HCT116 (cell line): ENCODE measurements around the gene TMC4. TPM values are rescaled to one million over a fixed set of nuclear protein-coding genes. Genes with fewer than 3 reads are reported as not detected.

Source experiments
- ATAC-seq: fragments of 200-7000 bp; cut with Tn5 transposase; 2 replicates; pipeline ENCODE4 v1.9.1; 2020; ENCODE audit warnings: mild to moderate bottlenecking, moderate library complexity
- BruUV-seq: library from RNA; stranded (reverse); fragments of 400-500 nt; replicated peaks from 2 replicates; lab custom pipeline; 2021; lab: Mats Ljungman, UMichigan
- CTCF ChIA-PET: fragments of 300-600 bp; sonication (Branson Sonifier 250); formaldehyde crosslinking; loops from one replicate; lab custom pipeline; 2021; ENCODE audit warnings: antibody characterized with exemption; lab: Charles Lee
- POLR2A ChIA-PET: fragments of 300-600, 350-600 bp; sonication (Branson Sonifier 250); formaldehyde crosslinking; loops from one replicate; lab custom pipeline; 2021; ENCODE audit warnings: antibody characterized with exemption; lab: Charles Lee
- RAD21 ChIA-PET, 2 experiments: fragments of 300-600 bp; sonication (Branson Sonifier 250); formaldehyde crosslinking; loops; one replicate each; lab custom pipeline; 2023; ENCODE audit warnings: low total read pairs in 2 of 2; ENCODE audit not compliant: uncharacterized antibody in 2 of 2, unreplicated experiment in 2 of 2, low non-redundant PET in 1 of 2; lab: Charles Lee
- DNase-seq: peaks from one replicate; pipeline ENCODE4 v3.0.0-alpha.2; 2010; ENCODE audit warnings: low read depth, low spot score
- H2AFZ ChIP-seq: fragments of 200-600 bp; shearing (Covaris generic), sonication (generic); 2 replicates; pipeline ENCODE4 v1.6.1; 2017; ENCODE audit warnings: low read depth, mixed run types, mixed read lengths, antibody characterized with exemption, low read length; ENCODE audit not compliant: poor library complexity, severe bottlenecking
- H3K27ac ChIP-seq: 2 replicates; pipeline ENCODE4 v1.5.1; 2012; ENCODE audit warnings: low read depth, low read length
- H3K27me3 ChIP-seq: fragments of 200-600 bp; sonication (generic); 2 replicates; pipeline ENCODE4 v1.6.1; 2016; ENCODE audit warnings: mixed run types, low read length, mixed read lengths; ENCODE audit not compliant: insufficient read depth
- H3K36me3 ChIP-seq, 2 experiments: fragments of 200-500 bp in 1 of 2; fragments of 200-600 bp in 1 of 2; sonication (Bioruptor generic) in 1 of 2; sonication (generic) in 1 of 2; 2 replicates each; pipeline versions ENCODE4 v1.5.1 to v1.6.1; 2014 to 2016; ENCODE audit warnings: low read length in 2 of 2, inconsistent platforms in 1 of 2, mixed read lengths in 1 of 2, mixed run types in 1 of 2; ENCODE audit not compliant: insufficient read depth in 2 of 2, control insufficient read depth in 1 of 2
- H3K4me1 ChIP-seq, 2 experiments: fragments of 200-600 bp in 1 of 2; sonication (generic) in 1 of 2; 2 replicates each; pipeline versions ENCODE4 v1.5.1 to v1.6.1; 2012 to 2017; ENCODE audit warnings: low read length in 2 of 2, inconsistent platforms in 1 of 2, mild to moderate bottlenecking in 1 of 2, mixed read lengths in 1 of 2, mixed run types in 1 of 2, moderate library complexity in 1 of 2; ENCODE audit not compliant: insufficient read depth in 2 of 2, control insufficient read depth in 1 of 2
- H3K4me2 ChIP-seq: fragments of 200-600 bp; sonication (generic); 2 replicates; pipeline ENCODE4 v1.6.1; 2017; ENCODE audit warnings: mixed run types, low read length, mixed read lengths
- H3K4me3 ChIP-seq, 2 experiments: fragments of 200-600 bp in 1 of 2; sonication (generic) in 1 of 2; replicated peaks in 1 of 2; 2 replicates each; pipeline ENCODE4 v1.5.1; 2011 to 2016; ENCODE audit warnings: low read length in 2 of 2, control low read depth in 1 of 2, low read depth in 1 of 2, mild to moderate bottlenecking in 1 of 2, mixed read lengths in 1 of 2, mixed run types in 1 of 2
- H3K79me2 ChIP-seq: fragments of 200-600 bp; sonication (generic); 2 replicates; pipeline ENCODE4 v1.6.1; 2017; ENCODE audit warnings: mild to moderate bottlenecking, mixed run types, low read length, moderate library complexity, mixed read lengths; ENCODE audit not compliant: insufficient read depth
- H3K9ac ChIP-seq: fragments of 200-600 bp; sonication (generic); 2 replicates; pipeline ENCODE4 v1.6.1; 2016; ENCODE audit warnings: low read length, mixed read lengths
- H3K9me2 ChIP-seq: fragments of 200-600 bp; sonication (generic), shearing (Covaris generic); 2 replicates; pipeline ENCODE4 v1.6.1; 2017; ENCODE audit warnings: mixed run types, mild to moderate bottlenecking, moderate library complexity; ENCODE audit not compliant: insufficient read depth
- H3K9me3 ChIP-seq, 2 experiments: fragments of 200-500 bp in 1 of 2; fragments of 200-600 bp in 1 of 2; sonication (Bioruptor generic) in 1 of 2; sonication (generic) in 1 of 2; 2 replicates each; pipeline ENCODE4 v1.6.1; 2014 to 2017; ENCODE audit warnings: low read length in 2 of 2, mixed read lengths in 2 of 2, inconsistent platforms in 1 of 2, low read depth in 1 of 2, mild to moderate bottlenecking in 1 of 2, mixed run types in 1 of 2, moderate library complexity in 1 of 2; ENCODE audit not compliant: control insufficient read depth in 1 of 2, insufficient read depth in 1 of 2
- H4K20me1 ChIP-seq: fragments of 200-600 bp; sonication (generic), shearing (Covaris generic); 2 replicates; pipeline ENCODE4 v1.6.1; 2017; ENCODE audit warnings: mixed run types, mild to moderate bottlenecking, moderate library complexity; ENCODE audit not compliant: insufficient read depth
- CEBPB ChIP-seq: IDR thresholded peaks from 2 replicates; pipeline ENCODE4 v1.6.1; 2012; ENCODE audit warnings: low read depth
- EGR1 ChIP-seq: IDR thresholded peaks from 2 replicates; pipeline ENCODE4 v1.6.1; 2012; ENCODE audit warnings: low read depth
- ELF1 ChIP-seq: IDR thresholded peaks from 2 replicates; pipeline ENCODE4 v1.6.1; 2012; ENCODE audit warnings: low read depth, borderline replicate concordance
- SIN3A ChIP-seq: IDR thresholded peaks from 2 replicates; pipeline ENCODE4 v1.6.1; 2012; ENCODE audit warnings: low read depth
- SRF ChIP-seq: IDR thresholded peaks from 2 replicates; pipeline ENCODE4 v1.6.1; 2012; ENCODE audit warnings: low read depth
- ZFX ChIP-seq: fragments of 450-650 bp; IDR thresholded peaks from 2 replicates; pipeline ENCODE4 v1.6.1; 2017
- intact Hi-C: fragments of 100-400 bp; cut with micrococcal nuclease; formaldehyde crosslinking; loops from 2 replicates; pipeline ENCODE4 v1.10.0; 2022
- total RNA-seq: library from RNA; stranded (reverse); gene quantifications from one replicate; pipeline ENCODE4 v1.2.1, GENCODE V29; 2021; ENCODE audit not compliant: unreplicated experiment
- TF ChIP-seq, protein P1 (sequence below), 3 experiments: fragments of 200-600 bp in 1 of 3; sonication (generic) in 1 of 3; IDR thresholded peaks in 2 of 3; conservative IDR thresholded peaks in 1 of 3; 2 replicates each; pipeline ENCODE4 v1.5.1; 2012 to 2017; ENCODE audit warnings: low read depth in 2 of 3, low read length in 2 of 3, antibody characterized with exemption in 1 of 3, borderline replicate concordance in 1 of 3, control low read depth in 1 of 3, mild to moderate bottlenecking in 1 of 3, mixed read lengths in 1 of 3, mixed run types in 1 of 3, moderate library complexity in 1 of 3; ENCODE audit not compliant: insufficient read depth in 1 of 3
- TF ChIP-seq, protein P2 (sequence below): IDR thresholded peaks from 2 replicates; pipeline ENCODE4 v1.6.1; 2011; ENCODE audit warnings: mild to moderate bottlenecking, low read length, moderate library complexity; ENCODE audit not compliant: insufficient replicate concordance; ENCODE audit errors: extremely low read depth

TMC4 gene
- total RNA-seq, 1 experiment from 2014 or later = 60.3 TPM

DNA sequence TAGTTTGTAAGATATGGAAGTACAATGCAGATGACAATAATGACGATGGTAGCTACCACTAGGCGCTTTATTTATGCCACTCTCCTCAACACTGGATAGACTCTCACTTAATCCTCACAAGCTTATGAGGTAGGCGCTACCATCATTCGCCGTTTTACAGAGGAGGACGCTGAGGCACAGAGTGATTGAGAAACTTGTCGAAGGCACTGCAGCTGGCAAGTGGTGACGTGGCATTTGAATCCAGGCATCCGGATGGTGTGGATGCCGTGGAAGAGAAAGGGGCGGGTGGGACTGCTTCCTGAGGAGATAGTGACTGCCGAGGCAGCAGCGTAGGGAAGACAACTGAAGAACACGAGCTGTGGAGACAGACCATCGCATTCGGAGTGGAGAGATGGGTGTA lies 26.4 kb upstream of the TMC4 start:
- DNase-seq = no peak
- TF ChIP-seq, protein P1, sequence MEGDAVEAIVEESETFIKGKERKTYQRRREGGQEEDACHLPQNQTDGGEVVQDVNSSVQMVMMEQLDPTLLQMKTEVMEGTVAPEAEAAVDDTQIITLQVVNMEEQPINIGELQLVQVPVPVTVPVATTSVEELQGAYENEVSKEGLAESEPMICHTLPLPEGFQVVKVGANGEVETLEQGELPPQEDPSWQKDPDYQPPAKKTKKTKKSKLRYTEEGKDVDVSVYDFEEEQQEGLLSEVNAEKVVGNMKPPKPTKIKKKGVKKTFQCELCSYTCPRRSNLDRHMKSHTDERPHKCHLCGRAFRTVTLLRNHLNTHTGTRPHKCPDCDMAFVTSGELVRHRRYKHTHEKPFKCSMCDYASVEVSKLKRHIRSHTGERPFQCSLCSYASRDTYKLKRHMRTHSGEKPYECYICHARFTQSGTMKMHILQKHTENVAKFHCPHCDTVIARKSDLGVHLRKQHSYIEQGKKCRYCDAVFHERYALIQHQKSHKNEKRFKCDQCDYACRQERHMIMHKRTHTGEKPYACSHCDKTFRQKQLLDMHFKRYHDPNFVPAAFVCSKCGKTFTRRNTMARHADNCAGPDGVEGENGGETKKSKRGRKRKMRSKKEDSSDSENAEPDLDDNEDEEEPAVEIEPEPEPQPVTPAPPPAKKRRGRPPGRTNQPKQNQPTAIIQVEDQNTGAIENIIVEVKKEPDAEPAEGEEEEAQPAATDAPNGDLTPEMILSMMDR (IDR thresholded peaks at IDR 0.05 in 2 of 3, conservative IDR thresholded peaks at IDR 0.05 in 1 of 3; ENCODE audit: borderline replicate concordance in 1 of 3, insufficient read depth in 1 of 3, low read depth in 2 of 3, low read length in 2 of 3) = no peak
- TF ChIP-seq, protein P2, sequence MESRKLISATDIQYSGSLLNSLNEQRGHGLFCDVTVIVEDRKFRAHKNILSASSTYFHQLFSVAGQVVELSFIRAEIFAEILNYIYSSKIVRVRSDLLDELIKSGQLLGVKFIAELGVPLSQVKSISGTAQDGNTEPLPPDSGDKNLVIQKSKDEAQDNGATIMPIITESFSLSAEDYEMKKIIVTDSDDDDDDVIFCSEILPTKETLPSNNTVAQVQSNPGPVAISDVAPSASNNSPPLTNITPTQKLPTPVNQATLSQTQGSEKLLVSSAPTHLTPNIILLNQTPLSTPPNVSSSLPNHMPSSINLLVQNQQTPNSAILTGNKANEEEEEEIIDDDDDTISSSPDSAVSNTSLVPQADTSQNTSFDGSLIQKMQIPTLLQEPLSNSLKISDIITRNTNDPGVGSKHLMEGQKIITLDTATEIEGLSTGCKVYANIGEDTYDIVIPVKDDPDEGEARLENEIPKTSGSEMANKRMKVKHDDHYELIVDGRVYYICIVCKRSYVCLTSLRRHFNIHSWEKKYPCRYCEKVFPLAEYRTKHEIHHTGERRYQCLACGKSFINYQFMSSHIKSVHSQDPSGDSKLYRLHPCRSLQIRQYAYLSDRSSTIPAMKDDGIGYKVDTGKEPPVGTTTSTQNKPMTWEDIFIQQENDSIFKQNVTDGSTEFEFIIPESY = no peak
- TF ChIP-seq CEBPB (no peak), SIN3A (no peak), ZFX (no peak), SRF (no peak), EGR1 (no peak), ELF1 (no peak)
- intact Hi-C loops = no loop called here

More for the DNA sequence above, 26.4 kb upstream of the TMC4 start:
- no peak for ATAC-seq
- Histone ChIP-seq H3K27ac (peak overlapping the region; percentile 81; the same call in 1 of the 2 replicates), H3K27me3 (no peaks in the 10 kb centered on the region), H3K9me3 (no peaks in the 10 kb centered on the region), H3K9ac (peak overlapping the region; percentile 99), H3K4me2 (peak overlapping the region; percentile 97), H3K4me3 (no peak overlapping the region; a peak in 1 of 4 replicates), H2AFZ (no peak overlapping the region), H3K9me2 (no peaks in the 10 kb centered on the region), H3K36me3 (peaks cover 25 to 38% of the 10 kb centered on the region in 2 experiments), H4K20me1 (peaks cover 28% of the 10 kb centered on the region; the same call in 1 of the 2 replicates), H3K4me1 (peaks cover 9 to 33% of the 10 kb centered on the region in 2 experiments), H3K79me2 (peaks cover 42% of the 10 kb centered on the region)
- RAD21 ChIA-PET = no interaction called here
- no TSS peak for BruUV-seq
- CTCF ChIA-PET = no interaction called here
- POLR2A ChIA-PET = interaction anchor here (0.6 to 5.7 kb wide), 6 partner anchors 10 to 1630 kb away, joined by 3 to 126 read pairs (median 3); partner anchors contain the start of genes CNOT3, LENG1, MBOAT7 and TSEN34
